ENCODE measurements around the gene SDHB. TPM values are rescaled to one million over a fixed set of nuclear protein-coding genes. Genes with fewer than 3 reads are reported as not detected.

SDHB gene
- total RNA-seq, 3 donors from 2014 or later: 145 to 177 (median 163) TPM

GRCh38 chr1:17023102-17023501 is 30.7 kb downstream of the SDHB start:
- no peak for ATAC-seq
- intact Hi-C loops (cut with DNase I, micrococcal nuclease): no loop called here

GRCh38 chr1:17021896-17022295 is 31.9 kb downstream of the SDHB start:
- Histone ChIP-seq H3K4me3 (no peak overlapping the region), H3K9me3 (no peaks in the 10 kb centered on the region), H3K36me3 (ENCODE audit: low read depth) (peaks cover 22% of the 10 kb centered on the region), H3K4me1 (ENCODE audit: low read depth) (no peaks in the 10 kb centered on the region)
- DNase-seq (no peak), ATAC-seq (no peak)
- intact Hi-C loops (cut with DNase I, micrococcal nuclease): no loop called here
- TF ChIP-seq CTCF (IDR thresholded peaks at IDR 0.05): no peak

More at GRCh38 chr1:17023102-17023501, 30.7 kb downstream of the SDHB start:
- no peaks in the 10 kb centered on the region for H3K9me3 ChIP-seq
- no peaks in the 10 kb centered on the region for H3K4me1 ChIP-seq (ENCODE audit: low read depth)
- peaks cover 20% of the 10 kb centered on the region for H3K36me3 ChIP-seq (ENCODE audit: low read depth)
- no peak for TF ChIP-seq CTCF (IDR thresholded peaks at IDR 0.05)
- no peak for DNase-seq
- H3K4me3 ChIP-seq: no peak overlapping the region

GRCh38 chr1:17020502-17020901 is 33.3 kb downstream of the SDHB start:
- intact Hi-C loops (cut with DNase I, micrococcal nuclease): no loop called here
- no peak for TF ChIP-seq CTCF (IDR thresholded peaks at IDR 0.05)
- H3K9me3 ChIP-seq: no peaks in the 10 kb centered on the region
- peaks cover 22% of the 10 kb centered on the region for H3K36me3 ChIP-seq (ENCODE audit: low read depth)
- ATAC-seq: no peak
- no peak overlapping the region for H3K4me3 ChIP-seq
- H3K4me1 ChIP-seq (ENCODE audit: low read depth): no peaks in the 10 kb centered on the region
- DNase-seq: no peak

GRCh38 chr1:17018849-17019248 is 35.0 kb downstream of the SDHB start:
- H3K9me3 ChIP-seq: no peaks in the 10 kb centered on the region
- H3K36me3 ChIP-seq (ENCODE audit: low read depth): peaks cover 22% of the 10 kb centered on the region
- ATAC-seq (no peak), DNase-seq (no peak)
- H3K4me3 ChIP-seq: no peak overlapping the region
- intact Hi-C loops (cut with DNase I, micrococcal nuclease): no loop called here
- H3K4me1 ChIP-seq (ENCODE audit: low read depth): no peaks in the 10 kb centered on the region
- TF ChIP-seq CTCF (IDR thresholded peaks at IDR 0.05): no peak

- intact Hi-C loops (cut with DNase I, micrococcal nuclease): no loop called here
- no peak for ATAC-seq
- Histone ChIP-seq H3K4me1 (ENCODE audit: low read depth) (peaks cover under 1% of the 10 kb centered on the region), H3K4me3 (no peak overlapping the region), H3K36me3 (ENCODE audit: low read depth) (peaks cover 19% of the 10 kb centered on the region), H3K9me3 (no peaks in the 10 kb centered on the region)
- DNase-seq: no peak
- TF ChIP-seq CTCF (IDR thresholded peaks at IDR 0.05): no peak
Observed at GRCh38 chr1:17017435-17017834, 36.4 kb downstream of the SDHB start.

- DNase-seq (no peak), ATAC-seq (no peak)
- no peak for TF ChIP-seq CTCF (IDR thresholded peaks at IDR 0.05)
- Histone ChIP-seq H3K4me3 (no peak overlapping the region), H3K4me1 (ENCODE audit: low read depth) (peaks cover 4% of the 10 kb centered on the region), H3K9me3 (no peaks in the 10 kb centered on the region), H3K36me3 (ENCODE audit: low read depth) (peaks cover 10% of the 10 kb centered on the region)
- intact Hi-C loops (cut with DNase I, micrococcal nuclease): no loop called here
Observed at GRCh38 chr1:17016317-17016661, 37.5 kb downstream of the SDHB start.

Measured in mucosa of descending colon (tissue), 3 donors.